CD4-positive, alpha-beta T cell treated with Interleukin-17A for 1 hour (primary cell): ENCODE measurements around the gene TRIM72.
"Not testable (repeated sequence)": the region's sequence is repeated elsewhere in the genome, so short reads cannot be mapped to it uniquely, and the experiment has no call there.

Experiments used
- DNase-seq: peaks from one replicate; pipeline ENCODE4 v3.0.0-alpha.2; 2020

The TRIM72 gene

DNA sequence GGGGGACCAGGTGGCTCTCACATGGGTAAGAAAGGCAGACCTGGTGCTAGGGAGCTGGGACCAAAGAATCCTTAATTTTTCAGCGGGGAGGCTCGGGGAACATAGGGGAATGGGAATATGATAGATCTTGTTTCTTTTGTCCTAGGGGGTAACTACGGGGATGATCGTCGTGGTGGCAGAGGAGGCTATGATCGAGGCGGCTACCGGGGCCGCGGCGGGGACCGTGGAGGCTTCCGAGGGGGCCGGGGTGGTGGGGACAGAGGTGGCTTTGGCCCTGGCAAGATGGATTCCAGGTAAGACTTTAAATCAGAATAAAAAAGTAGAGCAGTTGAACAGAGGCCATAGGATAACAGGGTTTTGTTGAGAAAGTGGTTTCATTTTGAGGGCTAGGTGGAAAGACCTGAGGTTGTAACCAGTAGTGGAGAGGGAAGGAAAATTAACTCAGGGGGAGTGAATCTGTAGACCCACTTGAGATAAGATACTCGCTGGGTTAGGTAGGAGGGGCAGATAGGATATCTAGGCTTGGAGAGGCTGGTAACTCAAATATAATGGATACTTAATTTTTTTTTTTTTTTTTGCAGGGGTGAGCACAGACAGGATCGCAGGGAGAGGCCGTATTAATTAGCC is 23.0 kb upstream of the TRIM72 start:
- no peak for DNase-seq

DNA sequence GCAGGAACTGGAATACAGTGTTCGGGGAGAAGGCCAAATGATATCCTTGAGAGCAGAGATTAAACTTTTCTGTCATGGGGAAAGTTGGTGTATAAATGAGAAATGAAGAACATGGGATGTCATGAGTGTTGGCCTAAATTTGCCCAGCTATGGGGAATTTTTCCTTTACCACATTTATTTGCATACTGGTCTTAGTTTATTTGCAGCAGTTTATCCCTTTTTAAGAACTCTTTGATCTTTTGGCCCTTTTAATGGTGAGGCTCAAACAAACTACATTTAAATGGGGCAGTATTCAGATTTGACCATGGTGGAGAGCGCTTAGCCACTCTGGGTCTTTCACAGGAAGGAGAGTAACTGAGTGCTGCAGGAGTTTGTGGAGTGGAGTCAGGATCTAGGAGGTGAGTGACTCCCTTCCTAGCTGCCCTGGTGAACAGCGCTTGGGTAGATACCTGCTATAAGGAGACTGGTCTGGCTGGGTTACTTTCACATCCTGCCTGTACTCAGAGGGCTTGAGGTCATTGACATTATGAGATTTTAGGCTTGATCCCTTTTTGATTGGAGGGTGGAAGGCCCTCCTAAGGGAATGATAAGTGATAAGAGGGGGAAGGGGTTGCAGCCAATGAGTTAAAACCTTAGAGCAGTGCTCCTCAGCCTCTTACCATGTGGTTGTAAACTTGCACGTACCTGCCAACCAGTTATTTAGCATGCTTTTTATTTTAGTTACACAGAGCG is 22.1 kb upstream of the TRIM72 start:
- no peak for DNase-seq

- no peak for DNase-seq
Observed at GRCh38 chr16:31192856-31193642, 20.9 kb upstream of the TRIM72 start.

- DNase-seq, result no peak
Observed at GRCh38 chr16:31193874-31194273, 20.0 kb upstream of the TRIM72 start.

DNA sequence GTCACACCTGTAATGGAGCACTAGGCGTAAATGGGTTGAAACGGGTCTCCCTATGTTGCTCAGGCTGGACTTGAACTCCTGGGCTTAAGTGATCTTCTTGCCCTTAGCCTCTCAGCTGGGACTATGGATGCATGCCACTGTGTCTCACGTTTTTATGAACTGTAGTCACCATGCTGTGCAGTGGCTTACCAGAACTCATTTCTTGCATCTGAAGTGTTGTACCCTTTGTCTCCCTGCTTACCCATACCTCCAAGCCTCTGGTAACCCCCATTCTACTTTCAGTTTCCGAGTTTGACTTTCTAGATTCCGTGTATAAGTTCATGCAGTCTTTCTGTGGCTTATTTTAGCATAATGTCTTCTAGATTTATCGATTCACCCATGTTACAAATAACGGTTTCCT is 19.0 kb upstream of the TRIM72 start:
- no peak for DNase-seq

- DNase-seq, result not testable (repeated sequence)
Observed at GRCh38 chr16:31195861-31196260, 18.1 kb upstream of the TRIM72 start.

- DNase-seq, result no peak
Observed at GRCh38 chr16:31196324-31197088, 17.4 kb upstream of the TRIM72 start.

- no peak for DNase-seq
Observed at GRCh38 chr16:31198207-31198882, 15.6 kb upstream of the TRIM72 start.

GRCh38 chr16:31199430-31200041 is 14.4 kb upstream of the TRIM72 start:
- DNase-seq, result no peak

- DNase-seq, result not testable (repeated sequence)
Observed at GRCh38 chr16:31200111-31200510, 13.8 kb upstream of the TRIM72 start.

GRCh38 chr16:31200821-31201568 is 12.9 kb upstream of the TRIM72 start:
- peak; percentile 60 for DNase-seq

DNA sequence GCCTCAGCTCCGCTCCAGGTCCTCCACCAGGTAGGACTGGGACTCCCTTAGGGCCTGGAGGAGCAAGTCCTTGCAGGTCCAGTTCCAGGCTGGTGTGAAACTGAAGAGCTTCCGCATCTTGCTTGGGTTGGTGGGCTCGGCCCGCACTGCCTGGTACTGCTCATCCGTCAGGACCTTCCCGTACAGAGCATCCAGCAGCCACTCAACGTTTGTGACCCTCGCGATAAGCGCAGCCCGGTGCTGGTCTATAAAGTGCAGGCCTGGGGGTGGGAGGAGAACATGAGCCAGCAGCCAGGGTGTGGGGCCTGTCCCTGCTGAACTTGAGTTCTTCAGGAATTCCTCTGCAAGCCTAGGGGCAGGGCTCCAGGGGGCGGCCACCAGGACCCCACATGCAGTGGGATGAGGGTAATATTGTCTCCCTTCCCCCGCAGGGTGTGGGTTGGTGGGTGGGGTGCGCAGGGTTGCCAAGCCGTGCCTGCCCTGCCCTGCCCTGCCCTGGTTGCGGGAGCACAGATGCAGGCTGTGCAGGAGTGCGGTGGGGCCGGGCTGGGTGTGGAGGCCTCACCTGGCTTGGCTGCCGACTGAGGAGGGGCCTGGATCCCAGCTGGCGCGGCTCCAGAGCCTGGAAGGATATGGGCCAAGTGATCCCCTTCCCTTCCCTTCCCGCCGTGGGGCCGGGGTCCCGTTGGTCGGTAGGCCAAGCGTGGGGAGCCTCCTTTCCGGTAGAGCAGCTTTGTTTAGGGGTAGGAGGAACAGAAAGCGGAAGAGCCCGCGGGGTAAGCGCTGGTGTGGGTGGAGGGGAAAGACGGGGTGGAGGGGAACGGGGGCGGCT is 12.1 kb upstream of the TRIM72 start:
- peak; percentile 50 for DNase-seq

GRCh38 chr16:31202414-31203375 is 11.2 kb upstream of the TRIM72 start, which contains the start of gene PYCARD:
TSS of gene PYCARD (minus strand) at chr16:31202760. CDS start at chr16:31202690, 70 bp downstream.
- DNase-seq, result no peak

- no peak for DNase-seq
Observed at GRCh38 chr16:31204871-31205666, 8.8 kb upstream of the TRIM72 start.

DNA sequence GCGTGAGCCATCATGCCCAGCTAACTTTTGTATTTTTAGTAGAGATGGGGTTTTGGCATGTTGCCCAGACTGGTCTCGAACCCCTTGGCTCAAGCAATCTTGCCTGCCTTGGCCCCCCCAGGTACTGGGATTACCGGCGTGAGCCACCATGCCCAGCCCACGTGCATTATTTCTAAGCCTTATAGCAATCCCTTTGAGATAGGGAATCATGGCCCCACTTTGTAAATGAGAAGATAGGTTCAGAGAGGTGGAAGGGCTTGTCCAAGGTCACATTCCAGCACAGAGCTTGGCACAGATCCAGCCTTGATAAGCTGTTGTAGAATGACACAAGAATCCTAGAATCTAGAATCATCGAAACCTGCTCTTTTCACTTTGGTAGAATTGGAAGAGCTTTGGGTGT is 7.1 kb upstream of the TRIM72 start:
- no peak for DNase-seq

GRCh38 chr16:31213342-31213741 is 577 bp upstream of the TRIM72 start:
- DNase-seq, result no peak

DNA sequence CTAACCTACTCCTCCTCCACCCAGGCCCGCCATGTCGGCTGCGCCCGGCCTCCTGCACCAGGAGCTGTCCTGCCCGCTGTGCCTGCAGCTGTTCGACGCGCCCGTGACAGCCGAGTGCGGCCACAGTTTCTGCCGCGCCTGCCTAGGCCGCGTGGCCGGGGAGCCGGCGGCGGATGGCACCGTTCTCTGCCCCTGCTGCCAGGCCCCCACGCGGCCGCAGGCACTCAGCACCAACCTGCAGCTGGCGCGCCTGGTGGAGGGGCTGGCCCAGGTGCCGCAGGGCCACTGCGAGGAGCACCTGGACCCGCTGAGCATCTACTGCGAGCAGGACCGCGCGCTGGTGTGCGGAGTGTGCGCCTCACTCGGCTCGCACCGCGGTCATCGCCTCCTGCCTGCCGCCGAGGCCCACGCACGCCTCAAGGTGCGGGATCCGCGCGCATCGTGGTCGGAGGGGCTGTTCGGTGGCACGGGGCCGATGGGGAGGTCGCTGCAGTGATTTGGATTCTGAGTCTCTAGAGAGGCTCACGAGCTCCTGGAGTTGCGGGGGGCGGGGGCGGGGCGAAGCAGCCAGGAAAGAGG is 878 bp downstream of the TRIM72 start:
- DNase-seq, result no peak
